Thyroid gland (tissue), 4 donors: ENCODE measurements around the gene STX12.

ENCODE experiments used
- POLR2A ChIP-seq, 2 donors: fragments of 450-650 bp; IDR thresholded peaks; one replicate each; pipeline ENCODE4 v1.6.1; 2017; ENCODE audit warnings: antibody characterized with exemption in 2 of 2, mild to moderate bottlenecking in 2 of 2, moderate library complexity in 1 of 2
- TF ChIP-seq, protein P1 (sequence below), 6 experiments: fragments of 200-600 bp in 3 of 6; fragments of 450-650 bp in 3 of 6; sonication (generic) in 3 of 6; IDR thresholded peaks; one replicate each; pipeline ENCODE4 v1.5.1; 2016 to 2019; ENCODE audit warnings: antibody characterized with exemption in 6 of 6, mild to moderate bottlenecking in 2 of 6, inconsistent platforms in 1 of 6, moderate library complexity in 1 of 6

DNA sequence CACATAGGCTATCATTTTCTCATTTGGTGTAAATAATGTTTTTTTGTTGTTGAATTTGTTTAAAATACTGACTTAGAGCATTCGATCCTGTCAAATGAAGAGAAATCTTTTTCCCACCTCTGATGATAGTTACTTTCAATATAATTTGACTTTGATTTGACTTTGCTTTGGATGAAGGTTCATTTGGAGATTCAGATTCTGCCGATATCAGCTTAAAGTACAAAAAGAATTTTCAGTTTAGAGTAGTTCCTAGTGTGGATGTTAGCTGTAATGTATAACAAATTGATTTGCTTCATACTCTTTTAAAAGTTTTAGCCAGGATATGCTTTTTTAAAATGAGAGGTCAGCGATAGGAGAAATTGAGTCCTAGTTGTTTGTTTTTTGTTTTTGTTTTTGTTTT, 9.9 kb downstream of the STX12 start:
- TF ChIP-seq POLR2A (IDR thresholded peaks at IDR 0.05): no peak
- TF ChIP-seq, protein P1, sequence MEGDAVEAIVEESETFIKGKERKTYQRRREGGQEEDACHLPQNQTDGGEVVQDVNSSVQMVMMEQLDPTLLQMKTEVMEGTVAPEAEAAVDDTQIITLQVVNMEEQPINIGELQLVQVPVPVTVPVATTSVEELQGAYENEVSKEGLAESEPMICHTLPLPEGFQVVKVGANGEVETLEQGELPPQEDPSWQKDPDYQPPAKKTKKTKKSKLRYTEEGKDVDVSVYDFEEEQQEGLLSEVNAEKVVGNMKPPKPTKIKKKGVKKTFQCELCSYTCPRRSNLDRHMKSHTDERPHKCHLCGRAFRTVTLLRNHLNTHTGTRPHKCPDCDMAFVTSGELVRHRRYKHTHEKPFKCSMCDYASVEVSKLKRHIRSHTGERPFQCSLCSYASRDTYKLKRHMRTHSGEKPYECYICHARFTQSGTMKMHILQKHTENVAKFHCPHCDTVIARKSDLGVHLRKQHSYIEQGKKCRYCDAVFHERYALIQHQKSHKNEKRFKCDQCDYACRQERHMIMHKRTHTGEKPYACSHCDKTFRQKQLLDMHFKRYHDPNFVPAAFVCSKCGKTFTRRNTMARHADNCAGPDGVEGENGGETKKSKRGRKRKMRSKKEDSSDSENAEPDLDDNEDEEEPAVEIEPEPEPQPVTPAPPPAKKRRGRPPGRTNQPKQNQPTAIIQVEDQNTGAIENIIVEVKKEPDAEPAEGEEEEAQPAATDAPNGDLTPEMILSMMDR (IDR thresholded peaks at IDR 0.05): no peak
